ENCODE measurements around the gene THSD4. TPM values are rescaled to one million over a fixed set of nuclear protein-coding genes. Genes with fewer than 3 reads are reported as not detected.

The THSD4 gene
- total and polyA plus RNA-seq, 9 of the 15 experiments (the other 6 are each of a cell fraction or from before 2014, with no cell fraction given), result 0.04 TPM; not detected in 5

GRCh38 chr15:71238926-71239325 is 123.7 kb downstream of the THSD4 start:
- H3K9ac ChIP-seq (ENCODE audit: insufficient read depth in 1 of 2, low read depth in 2 of 2, low read length in 2 of 2), result no peak overlapping the region
- H2AFZ ChIP-seq (ENCODE audit: low read depth, low read length), result no peak overlapping the region
- H3K4me3 ChIP-seq, result no peak overlapping the region
- in situ Hi-C loops (cut with MboI) (no loop called here), intact Hi-C loops (cut with micrococcal nuclease) (no loop called here)
- no peaks in the 10 kb centered on the region for H4K20me1 ChIP-seq (replicated peaks; ENCODE audit: control insufficient read depth, insufficient read depth, low read length)
- H3K27ac ChIP-seq (ENCODE audit: extremely low read depth, low read depth, low read length), result no peak overlapping the region
- 0% methylated on average over 1 of the region's 1 CpG for WGBS (ENCODE audit: insufficient coverage, low coverage, missing lambda C conversion rate)
- H3K9me1 ChIP-seq (ENCODE audit: control insufficient read depth, insufficient read depth, low read length), result no peaks in the 10 kb centered on the region
- H3K79me2 ChIP-seq (ENCODE audit: control insufficient read depth, insufficient read depth, low read length), result no peaks in the 10 kb centered on the region
- TF ChIP-seq STAT5B (CRISPR knock-in tag; IDR thresholded peaks at IDR 0.05), result no peak
- TF ChIP-seq GATA2 (CRISPR knock-in tag; IDR thresholded peaks at IDR 0.05), result no peak
- no peak for TF ChIP-seq NKRF (IDR thresholded peaks at IDR 0.05; ENCODE audit: borderline replicate concordance)
- TF ChIP-seq RCOR1 (IDR thresholded peaks at IDR 0.05; ENCODE audit: borderline replicate concordance in 1 of 2, low read depth in 2 of 2, low read length in 2 of 2), result no peak
- no peak for TF ChIP-seq E2F5 (CRISPR knock-in tag; IDR thresholded peaks at IDR 0.05)
- no peak for TF ChIP-seq POLR2G (IDR thresholded peaks at IDR 0.05; ENCODE audit: low read depth, low read length)
- no peak for TF ChIP-seq RHOXF2B (CRISPR knock-in tag; conservative IDR thresholded peaks at IDR 0.05)
- no peak for ATAC-seq
- H3K4me1 ChIP-seq (replicated peaks in 1 of 2; ENCODE audit: control insufficient read depth in 2 of 2, insufficient read depth in 2 of 2, low read length in 2 of 2), result no peaks in the 10 kb centered on the region; a peak in 1 of 5 replicates
- ChIA-PET POLR2A (no interaction called here), CTCF (ENCODE audit: low intra/inter-chr PET ratio) (no interaction called here)
- no TSS peak for BruUV-seq (replicated peaks)
- no peak for DNase-seq (ENCODE audit: extremely low read depth in 1 of 4, low spot score in 3 of 4)
- FAIRE-seq, result no peak
- no peaks in the 10 kb centered on the region for H3K9me3 ChIP-seq (replicated peaks; ENCODE audit: control insufficient read depth, insufficient read depth, low read depth, low read length)
- no peak overlapping the region for H3K4me2 ChIP-seq (ENCODE audit: insufficient read depth, low read length)
- H3K36me3 ChIP-seq (ENCODE audit: control insufficient read depth, insufficient read depth, low read length), result no peaks in the 10 kb centered on the region
- H3K27me3 ChIP-seq (ENCODE audit: control insufficient read depth in 2 of 2, insufficient read depth in 2 of 2, low read length in 2 of 2), result no peaks in the 10 kb centered on the region
